NCI-H2171 treated with DMSO at 0.1 percent for 48 hours (cell line): ENCODE measurements around the gene EVL.

Experiments
- DNase-seq: peaks from one replicate; lab custom pipeline; 2025; lab: John Stamatoyannopoulos, UW

EVL gene

GRCh38 chr14:100084591-100084990 lies 19.4 kb downstream of the EVL start:
- no peak for DNase-seq

- no peak for DNase-seq
Observed at GRCh38 chr14:100085462-100085861, 20.2 kb downstream of the EVL start.

GRCh38 chr14:100086361-100086760 lies 21.1 kb downstream of the EVL start:
- no peak for DNase-seq

- no peak for DNase-seq
Observed at GRCh38 chr14:100088226-100088625, 23.0 kb downstream of the EVL start.

GRCh38 chr14:100091386-100091785 lies 26.2 kb downstream of the EVL start:
- DNase-seq, result no peak

GRCh38 chr14:100092832-100093231 lies 27.6 kb downstream of the EVL start:
- no peak for DNase-seq

GRCh38 chr14:100093319-100093718 lies 28.1 kb downstream of the EVL start:
- DNase-seq, result no peak

- DNase-seq, result no peak
Observed at GRCh38 chr14:100096656-100097055, 31.4 kb downstream of the EVL start.

GRCh38 chr14:100098171-100098570 lies 32.9 kb downstream of the EVL start:
- DNase-seq, result no peak

GRCh38 chr14:100100032-100100703 lies 34.9 kb downstream of the EVL start:
- no peak for DNase-seq

- no peak for DNase-seq
Observed at GRCh38 chr14:100102156-100102785, 37.0 kb downstream of the EVL start.

GRCh38 chr14:100103250-100104005 lies 38.2 kb downstream of the EVL start:
- no peak for DNase-seq

GRCh38 chr14:100104006-100104352 lies 38.8 kb downstream of the EVL start:
- no peak for DNase-seq

- DNase-seq, result no peak
Observed at GRCh38 chr14:100104523-100105300, 39.5 kb downstream of the EVL start.

GRCh38 chr14:100105357-100106169 lies 40.3 kb downstream of the EVL start:
- DNase-seq, result no peak

GRCh38 chr14:100106250-100107112 lies 41.3 kb downstream of the EVL start:
- DNase-seq, result no peak

- DNase-seq, result no peak
Observed at GRCh38 chr14:100107236-100107635, 42.0 kb downstream of the EVL start.

GRCh38 chr14:100108042-100108825 lies 43.0 kb downstream of the EVL start:
- peak; percentile 70 for DNase-seq

- DNase-seq, result no peak
Observed at GRCh38 chr14:100108840-100109593, 43.8 kb downstream of the EVL start.
